GM19099 (cell line): ENCODE data around the gene SAMD7.

Experiments used
- POLR2A ChIP-seq: IDR thresholded peaks from 3 replicates; pipeline ENCODE4 v1.6.1; 2011; ENCODE audit warnings: low read depth; ENCODE audit not compliant: insufficient read length; ENCODE audit errors: extremely low read depth

Gene SAMD7, protein sequence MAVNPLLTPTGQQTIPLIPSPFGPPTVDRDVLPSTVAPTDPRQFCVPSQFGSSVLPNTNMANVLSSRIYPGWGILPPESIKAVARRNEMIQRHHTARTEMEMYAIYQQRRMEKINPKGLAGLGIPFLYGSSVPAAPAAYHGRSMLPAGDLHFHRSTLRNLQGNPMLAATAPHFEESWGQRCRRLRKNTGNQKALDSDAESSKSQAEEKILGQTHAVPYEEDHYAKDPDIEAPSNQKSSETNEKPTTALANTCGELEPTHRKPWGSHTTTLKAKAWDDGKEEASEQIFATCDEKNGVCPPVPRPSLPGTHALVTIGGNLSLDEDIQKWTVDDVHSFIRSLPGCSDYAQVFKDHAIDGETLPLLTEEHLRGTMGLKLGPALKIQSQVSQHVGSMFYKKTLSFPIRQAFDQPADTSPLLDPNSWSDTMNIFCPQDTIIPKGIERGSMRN

DNA sequence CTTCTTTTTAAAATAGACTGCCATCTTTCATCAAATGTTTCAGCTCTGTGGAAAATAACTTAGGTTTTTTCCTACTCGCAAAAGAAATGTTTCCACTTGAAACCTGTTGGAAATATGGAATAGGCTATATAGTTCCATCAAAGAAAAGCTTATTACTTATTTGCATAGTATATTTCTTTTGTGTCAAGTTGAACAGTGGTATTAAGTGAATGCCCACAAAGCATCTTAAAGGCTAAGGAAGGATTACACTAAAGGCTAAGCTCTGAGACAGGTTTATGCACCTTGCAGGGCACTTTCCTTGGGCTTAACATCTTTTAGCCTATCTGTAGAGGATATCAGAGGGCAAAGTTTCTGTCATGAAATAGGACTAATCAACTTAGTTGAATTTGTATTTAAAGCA is at the start of gene SAMD7:
SAMD7 (plus strand) TSS at position 301 of the 400 bp plus-strand sequence. CDS start 7,927 bp downstream, outside the sequence.
- no peak for TF ChIP-seq POLR2A

GRCh38 chr3:169861871-169862270 is 49.5 kb upstream of the SAMD7 start:
- TF ChIP-seq POLR2A = no peak

GRCh38 chr3:169863458-169863899 is 47.9 kb upstream of the SAMD7 start:
- no peak for TF ChIP-seq POLR2A

DNA sequence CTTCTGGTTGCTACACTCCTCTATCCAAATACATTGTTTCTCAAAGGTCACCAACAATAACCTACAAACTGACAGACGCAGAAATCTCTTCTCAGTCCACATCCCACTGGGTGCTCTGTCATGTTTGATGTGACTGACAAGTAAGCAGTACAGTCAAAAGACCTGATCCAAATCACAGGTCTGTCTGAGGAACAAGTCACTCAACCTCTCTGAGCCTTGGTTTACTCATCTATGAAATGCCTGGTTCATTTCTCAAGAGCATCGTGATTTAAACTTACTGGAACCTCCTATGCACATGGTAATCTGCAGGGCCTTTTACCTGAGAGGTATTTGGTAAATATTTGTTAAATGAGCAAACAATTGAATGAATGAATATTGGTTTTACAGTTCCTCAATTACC is 47.1 kb upstream of the SAMD7 start:
- TF ChIP-seq POLR2A = no peak

- no peak for TF ChIP-seq POLR2A
Observed at GRCh38 chr3:169865176-169865767, 46.1 kb upstream of the SAMD7 start.

GRCh38 chr3:169867584-169868210 is 43.7 kb upstream of the SAMD7 start:
- no peak for TF ChIP-seq POLR2A

- no peak for TF ChIP-seq POLR2A
Observed at GRCh38 chr3:169868369-169868768, 43.0 kb upstream of the SAMD7 start.

GRCh38 chr3:169869484-169870220 is 41.7 kb upstream of the SAMD7 start, which contains the start of gene LRRC31:
Gene LRRC31, minus strand, starts transcription at chr3:169869935. Its CDS starts 128 bp downstream, at chr3:169869807.
- no peak for TF ChIP-seq POLR2A

GRCh38 chr3:169871129-169871886 is 40.1 kb upstream of the SAMD7 start:
- TF ChIP-seq POLR2A = no peak

DNA sequence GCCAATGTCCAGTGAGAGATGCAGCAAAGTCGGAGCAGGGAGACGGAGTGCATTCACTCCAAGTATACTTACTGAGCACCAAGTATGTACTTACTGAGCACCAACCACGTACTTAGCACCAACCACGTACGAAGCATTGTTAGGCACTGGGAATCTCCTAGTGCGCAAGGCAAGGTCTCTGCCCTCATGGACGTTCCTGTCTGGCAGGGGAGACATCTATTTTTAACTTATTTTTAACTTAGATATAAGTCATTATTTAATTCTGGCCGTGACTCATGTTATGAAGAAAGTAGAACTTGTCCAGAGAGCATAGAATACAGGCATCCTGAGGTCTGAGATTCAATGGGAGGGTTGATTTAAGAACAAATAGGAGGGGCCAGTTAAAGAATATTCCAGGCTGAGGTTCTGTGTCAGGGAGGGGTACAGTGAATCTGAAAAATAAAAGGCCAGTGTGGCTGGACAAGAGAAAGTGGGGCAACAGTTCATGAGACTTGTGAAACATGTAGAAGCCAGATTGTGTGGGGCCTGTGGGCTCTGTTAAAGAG is 32.3 kb upstream of the SAMD7 start:
- no peak for TF ChIP-seq POLR2A

GRCh38 chr3:169879845-169880575 is 31.4 kb upstream of the SAMD7 start:
- no peak for TF ChIP-seq POLR2A

DNA sequence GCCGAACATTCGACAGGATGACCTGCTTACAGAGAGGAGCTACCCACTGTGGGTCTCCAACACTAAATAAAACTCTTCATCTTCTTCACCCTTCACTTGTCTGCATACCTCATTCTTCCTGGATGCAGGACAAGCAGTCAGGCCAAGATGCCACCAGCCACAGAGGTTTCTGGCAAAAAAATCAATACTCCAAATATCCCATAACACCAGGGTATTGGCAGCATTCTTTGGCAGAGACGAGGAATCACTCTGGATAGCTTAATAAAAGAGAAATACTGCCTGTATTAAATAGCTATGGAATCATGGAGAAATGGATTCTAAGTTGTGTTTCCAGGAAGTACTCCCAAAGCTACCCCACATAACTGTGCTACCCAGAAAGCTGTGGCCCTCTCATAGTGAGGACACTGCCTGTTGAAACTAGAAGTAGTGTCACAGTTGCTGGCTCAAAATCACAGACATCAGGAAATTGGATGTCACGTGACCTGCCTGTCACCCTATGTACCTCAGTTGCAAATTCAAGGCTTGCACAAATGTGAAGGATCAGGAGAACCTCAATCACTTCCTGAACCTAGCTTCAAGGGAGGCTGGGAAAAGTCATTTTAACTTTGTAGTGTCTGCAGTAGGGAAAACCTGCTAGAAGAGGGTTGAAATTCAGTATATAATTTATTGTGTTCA is 30.7 kb upstream of the SAMD7 start:
- TF ChIP-seq POLR2A = no peak

GRCh38 chr3:169886671-169887070 is 24.7 kb upstream of the SAMD7 start:
- TF ChIP-seq POLR2A = no peak
